Measurements from ENCODE around the gene PUS1. TPM values are rescaled to one million over a fixed set of nuclear protein-coding genes. Genes with fewer than 3 reads are reported as not detected.

Gene PUS1
- total and polyA plus RNA-seq, 3 donors from 2014 or later = 16.9 to 26.0 (median 25.2) TPM

GRCh38 chr12:131929581-131930456 is 743 bp downstream of the PUS1 start:
- peaks cover 3% of the 10 kb centered on the region for H3K4me1 ChIP-seq
- no peaks in the 10 kb centered on the region for H3K36me3 ChIP-seq (ENCODE audit: low read depth, missing control alignments)
- WGBS, 2 donors = 1% methylated on average over 30 to 34 of the region's 87 CpGs
- peak; percentile 53 for DNase-seq
- TF ChIP-seq POLR2A (IDR thresholded peaks at IDR 0.05) (no peak), CTCF (IDR thresholded peaks at IDR 0.05) (no peak)
- peak overlapping the region; percentile 65 to 81 for H3K4me3 ChIP-seq
- no peaks in the 10 kb centered on the region for H3K27me3 ChIP-seq
- no peak overlapping the region for H3K27ac ChIP-seq
- intact Hi-C loops (cut with DNase I; ENCODE audit: low total_unique reads) = no loop called here
- no peaks in the 10 kb centered on the region for H3K9me3 ChIP-seq

GRCh38 chr12:131930510-131930909 is 1.4 kb downstream of the PUS1 start:
- H3K36me3 ChIP-seq (ENCODE audit: low read depth, missing control alignments) = no peaks in the 10 kb centered on the region
- no peaks in the 10 kb centered on the region for H3K27me3 ChIP-seq
- no peak for DNase-seq
- peaks cover 3% of the 10 kb centered on the region for H3K4me1 ChIP-seq
- WGBS, 2 donors = 52 to 58% methylated on average over 9 of the region's 9 CpGs
- no peaks in the 10 kb centered on the region for H3K9me3 ChIP-seq
- H3K27ac ChIP-seq = no peak overlapping the region
- intact Hi-C loops (cut with DNase I; ENCODE audit: low total_unique reads) = no loop called here
- TF ChIP-seq CTCF (IDR thresholded peaks at IDR 0.05) = no peak
- peak overlapping the region; percentile 65 to 81 for H3K4me3 ChIP-seq

- intact Hi-C loops (cut with DNase I; ENCODE audit: low total_unique reads) = no loop called here
Observed at GRCh38 chr12:131933387-131933786, 4.3 kb downstream of the PUS1 start.

GRCh38 chr12:131934535-131934934 is 5.5 kb downstream of the PUS1 start:
- no peaks in the 10 kb centered on the region for H3K36me3 ChIP-seq (ENCODE audit: low read depth, missing control alignments)
- H3K4me1 ChIP-seq = peaks cover 3% of the 10 kb centered on the region

More at GRCh38 chr12:131933387-131933786, 4.3 kb downstream of the PUS1 start:
- H3K9me3 ChIP-seq = no peaks in the 10 kb centered on the region
- TF ChIP-seq POLR2A (IDR thresholded peaks at IDR 0.05) (no peak), CTCF (IDR thresholded peaks at IDR 0.05) (no peak)
- H3K4me3 ChIP-seq = no peak overlapping the region
- peaks cover 3% of the 10 kb centered on the region for H3K4me1 ChIP-seq
- no peaks in the 10 kb centered on the region for H3K27me3 ChIP-seq
- H3K36me3 ChIP-seq (ENCODE audit: low read depth, missing control alignments) = no peaks in the 10 kb centered on the region
- no peak for DNase-seq
- H3K27ac ChIP-seq = no peak overlapping the region
- WGBS, 2 donors = 93 to 95% methylated on average over 8 of the region's 8 CpGs

More at GRCh38 chr12:131934535-131934934, 5.5 kb downstream of the PUS1 start:
- no peak for DNase-seq
- Histone ChIP-seq H3K9me3 (no peaks in the 10 kb centered on the region), H3K27me3 (no peaks in the 10 kb centered on the region), H3K4me3 (no peak overlapping the region), H3K27ac (no peak overlapping the region)
- intact Hi-C loops (cut with DNase I; ENCODE audit: low total_unique reads) = no loop called here
- TF ChIP-seq POLR2A (IDR thresholded peaks at IDR 0.05) (no peak), CTCF (IDR thresholded peaks at IDR 0.05) (no peak)
- 88 to 91% methylated on average over 11 of the region's 11 CpGs for WGBS, 2 donors
